ENCODE data around the gene FKBP15.

GRCh38 chr9:113139953-113140352 is 81.1 kb downstream of the FKBP15 start:
- no peak for TF ChIP-seq CTCF (IDR thresholded peaks at IDR 0.05)
- no peak for TF ChIP-seq POLR2A (IDR thresholded peaks at IDR 0.05)

All from upper lobe of left lung (tissue), 4 donors.